ENCODE data around the gene CIAO3.

GRCh38 chr16:715477-716199, 25.2 kb downstream of the CIAO3 start:
- TF ChIP-seq PRDM1 (tag by site-specific recombination; IDR thresholded peaks at IDR 0.05) (no peak), MYNN (tag by site-specific recombination; IDR thresholded peaks at IDR 0.05; ENCODE audit: borderline replicate concordance) (no peak), ZSCAN5A (tag by site-specific recombination; IDR thresholded peaks at IDR 0.05) (no peak), ZNF707 (tag by site-specific recombination; IDR thresholded peaks at IDR 0.05) (no peak), EGR2 (tag by site-specific recombination; IDR thresholded peaks at IDR 0.05; ENCODE audit: low read depth) (no peak), MEIS1 (CRISPR knock-in tag; IDR thresholded peaks at IDR 0.05; ENCODE audit: borderline replicate concordance) (no peak)
